A673 (cell line): Measurements from ENCODE around the gene AKR1C1. TPM values are rescaled to one million over a fixed set of nuclear protein-coding genes. Genes with fewer than 3 reads are reported as not detected.
"Not testable (repeated sequence)": the region's sequence is repeated elsewhere in the genome, so short reads cannot be mapped to it uniquely, and the experiment has no call there.

Source experiments
- BruUV-seq: library from RNA; stranded (reverse); fragments of 400-500 nt; replicated peaks from 2 replicates; lab custom pipeline; 2021; lab: Mats Ljungman, UMichigan
- CTCF ChIA-PET: fragments of 300-600 bp; sonication (Branson Sonifier 250); formaldehyde crosslinking; loops from one replicate; lab custom pipeline; 2022; ENCODE audit warnings: antibody characterized with exemption; lab: Charles Lee
- POLR2A ChIA-PET: fragments of 300-600 bp; sonication (Branson Sonifier 250); formaldehyde crosslinking; loops from one replicate; lab custom pipeline; 2022; ENCODE audit warnings: antibody characterized with exemption; ENCODE audit not compliant: low non-redundant PET; lab: Charles Lee
- DNase-seq: peaks from one replicate; pipeline ENCODE4 v3.0.0-alpha.2; 2015; ENCODE audit warnings: low spot score
- H3K27ac ChIP-seq: fragments of 200-600 bp; sonication (generic); 2 replicates; pipeline ENCODE4 v1.5.1; 2016; ENCODE audit warnings: mixed run types, low read depth, mild to moderate bottlenecking, mixed read lengths, antibody characterized with exemption, low read length; ENCODE audit not compliant: poor library complexity, severe bottlenecking
- H3K27me3 ChIP-seq: fragments of 200-600 bp; sonication (generic); replicated peaks from 2 replicates; pipeline ENCODE4 v1.6.1; 2017; ENCODE audit warnings: mixed run types, low read depth, mild to moderate bottlenecking, mixed read lengths, antibody characterized with exemption, low read length; ENCODE audit not compliant: insufficient read depth, poor library complexity
- H3K36me3 ChIP-seq: fragments of 200-600 bp; sonication (generic); 2 replicates; pipeline ENCODE4 v1.6.1; 2016; ENCODE audit warnings: mixed run types, mild to moderate bottlenecking, mixed read lengths, antibody characterized with exemption, low read length; ENCODE audit not compliant: insufficient read depth, poor library complexity, severe bottlenecking
- H3K4me1 ChIP-seq: fragments of 200-600 bp; sonication (generic); 2 replicates; pipeline ENCODE4 v1.6.1; 2017; ENCODE audit warnings: mixed run types, mild to moderate bottlenecking, mixed read lengths, antibody characterized with exemption, low read length; ENCODE audit not compliant: insufficient read depth, poor library complexity, severe bottlenecking
- H3K4me3 ChIP-seq: fragments of 200-600 bp; sonication (generic); 2 replicates; pipeline ENCODE4 v1.5.1; 2016; ENCODE audit warnings: low read depth, mixed run types, mild to moderate bottlenecking, mixed read lengths, low read length; ENCODE audit not compliant: poor library complexity, severe bottlenecking
- H3K9me3 ChIP-seq: fragments of 200-600 bp; sonication (generic); 2 replicates; pipeline ENCODE4 v1.6.1; 2016; ENCODE audit warnings: mixed run types, low read depth, mild to moderate bottlenecking, mixed read lengths, antibody characterized with exemption, low read length; ENCODE audit not compliant: poor library complexity, severe bottlenecking
- EZH2 ChIP-seq: fragments of 200-600 bp; sonication (generic); IDR thresholded peaks from 2 replicates; pipeline ENCODE4 v1.6.1; 2017; ENCODE audit warnings: borderline replicate concordance, low read depth, mild to moderate bottlenecking, mixed read lengths, antibody characterized with exemption, low read length; ENCODE audit not compliant: poor library complexity, severe bottlenecking
- intact Hi-C: fragments of 100-400 bp; cut with micrococcal nuclease; formaldehyde crosslinking; loops from one replicate; pipeline ENCODE4 v1.10.0; 2022; ENCODE audit not compliant: unreplicated experiment
- total RNA-seq: library from RNA; stranded (reverse); gene quantifications from 2 replicates; pipeline ENCODE4 v1.2.3, GENCODE V29; 2021
- TF ChIP-seq, protein P1 (sequence below): fragments of 300-800, 200-600 bp; sonication (generic); conservative IDR thresholded peaks from 2 replicates; pipeline ENCODE4 v1.5.1; 2017; ENCODE audit warnings: low read depth, mild to moderate bottlenecking, antibody characterized with exemption, low read length, moderate library complexity, mixed read lengths

AKR1C1 gene
- total RNA-seq, 1 experiment from 2014 or later = 9.8 TPM

DNA sequence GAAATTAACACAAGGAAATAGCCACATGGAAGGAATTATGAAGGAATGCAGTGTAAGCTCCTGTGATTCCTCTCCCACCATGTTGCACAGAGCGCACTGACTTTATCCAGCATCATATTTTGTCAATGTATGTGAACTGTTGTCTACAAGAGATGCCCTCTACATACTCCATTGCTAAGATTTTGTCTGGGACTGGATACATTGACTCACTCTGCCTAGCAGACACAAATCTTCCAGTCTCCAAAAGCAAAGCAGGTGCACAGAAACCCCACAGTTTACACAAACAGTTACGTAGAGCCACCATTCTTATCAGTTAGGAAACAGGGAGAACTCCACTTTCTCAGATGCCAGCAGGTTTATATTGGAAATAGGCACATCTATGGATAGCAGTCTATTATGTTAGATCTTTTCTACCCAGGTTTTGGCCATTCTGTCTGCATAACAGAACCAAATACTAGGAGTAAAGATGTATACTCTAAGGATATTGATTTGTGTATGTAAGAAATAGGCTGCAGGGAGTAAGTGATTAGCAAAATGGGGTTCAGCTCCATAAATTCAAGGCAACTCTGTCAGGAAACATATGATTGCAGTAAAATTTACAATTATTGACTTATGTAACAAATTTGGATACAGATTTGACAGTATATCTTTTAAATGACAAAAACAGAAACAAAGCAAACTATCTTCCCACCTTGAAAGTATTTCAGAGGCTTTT, 39.0 kb downstream of the AKR1C1 start:
- BruUV-seq = no TSS peak
- Histone ChIP-seq H3K27me3 (no peaks in the 10 kb centered on the region), H3K36me3 (no peaks in the 10 kb centered on the region), H3K4me3 (no peak overlapping the region), H3K27ac (no peak overlapping the region), H3K9me3 (no peaks in the 10 kb centered on the region), H3K4me1 (no peaks in the 10 kb centered on the region)
- POLR2A ChIA-PET = no interaction called here
- TF ChIP-seq, protein P1, sequence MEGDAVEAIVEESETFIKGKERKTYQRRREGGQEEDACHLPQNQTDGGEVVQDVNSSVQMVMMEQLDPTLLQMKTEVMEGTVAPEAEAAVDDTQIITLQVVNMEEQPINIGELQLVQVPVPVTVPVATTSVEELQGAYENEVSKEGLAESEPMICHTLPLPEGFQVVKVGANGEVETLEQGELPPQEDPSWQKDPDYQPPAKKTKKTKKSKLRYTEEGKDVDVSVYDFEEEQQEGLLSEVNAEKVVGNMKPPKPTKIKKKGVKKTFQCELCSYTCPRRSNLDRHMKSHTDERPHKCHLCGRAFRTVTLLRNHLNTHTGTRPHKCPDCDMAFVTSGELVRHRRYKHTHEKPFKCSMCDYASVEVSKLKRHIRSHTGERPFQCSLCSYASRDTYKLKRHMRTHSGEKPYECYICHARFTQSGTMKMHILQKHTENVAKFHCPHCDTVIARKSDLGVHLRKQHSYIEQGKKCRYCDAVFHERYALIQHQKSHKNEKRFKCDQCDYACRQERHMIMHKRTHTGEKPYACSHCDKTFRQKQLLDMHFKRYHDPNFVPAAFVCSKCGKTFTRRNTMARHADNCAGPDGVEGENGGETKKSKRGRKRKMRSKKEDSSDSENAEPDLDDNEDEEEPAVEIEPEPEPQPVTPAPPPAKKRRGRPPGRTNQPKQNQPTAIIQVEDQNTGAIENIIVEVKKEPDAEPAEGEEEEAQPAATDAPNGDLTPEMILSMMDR = no peak
- no peak for TF ChIP-seq EZH2
- DNase-seq = no peak
- intact Hi-C loops = no loop called here
- CTCF ChIA-PET = no interaction called here

DNA sequence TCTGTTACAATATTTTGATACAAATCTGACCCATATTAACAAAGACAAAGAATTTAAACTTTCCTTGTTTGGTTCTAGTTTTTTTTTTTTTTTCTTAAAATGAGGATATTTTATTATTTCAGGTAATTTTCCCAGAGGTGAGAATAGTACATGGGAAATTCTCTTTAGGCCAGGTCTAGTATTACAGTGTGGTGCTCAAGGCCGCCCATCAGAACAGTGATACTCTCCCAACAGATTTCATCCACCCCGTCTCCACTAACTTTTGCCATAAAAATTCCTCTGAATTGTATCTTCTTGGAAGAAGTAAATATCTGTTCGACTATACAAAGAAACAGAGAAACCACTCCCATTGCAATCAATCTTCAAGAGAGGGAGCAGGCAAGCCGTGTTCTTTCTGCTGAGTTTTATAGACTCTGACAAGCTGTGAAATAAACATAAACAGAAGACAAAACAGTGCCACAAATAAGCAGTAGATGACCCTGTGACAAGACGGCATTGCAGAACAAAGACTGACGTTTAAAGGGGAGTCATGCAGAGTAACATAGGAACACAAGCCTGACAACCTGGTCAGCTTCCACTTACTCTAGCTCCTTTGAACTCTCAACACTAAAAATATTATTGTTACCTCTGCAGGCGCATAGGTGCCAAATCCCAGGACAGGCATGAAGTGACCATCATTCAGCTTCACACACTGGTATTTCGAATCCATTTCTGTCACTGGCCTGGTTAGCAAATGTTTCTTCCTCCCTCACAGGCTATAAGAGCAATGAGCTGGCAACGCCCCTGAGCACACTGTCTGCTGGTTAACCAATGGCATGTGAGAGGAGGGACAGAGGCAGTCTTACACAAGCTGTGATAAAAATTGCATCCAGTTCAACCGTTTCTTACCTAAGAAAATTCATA, 40.2 kb downstream of the AKR1C1 start, which contains the start of gene AKR1C2:
AKR1C2 (minus strand) TSS at position 731 of the 903 bp plus-strand sequence; CDS start at position 709, 22 bp downstream.
- DNase-seq, CTCF ChIA-PET, H3K4me3 ChIP-seq: not testable (repeated sequence)

DNA sequence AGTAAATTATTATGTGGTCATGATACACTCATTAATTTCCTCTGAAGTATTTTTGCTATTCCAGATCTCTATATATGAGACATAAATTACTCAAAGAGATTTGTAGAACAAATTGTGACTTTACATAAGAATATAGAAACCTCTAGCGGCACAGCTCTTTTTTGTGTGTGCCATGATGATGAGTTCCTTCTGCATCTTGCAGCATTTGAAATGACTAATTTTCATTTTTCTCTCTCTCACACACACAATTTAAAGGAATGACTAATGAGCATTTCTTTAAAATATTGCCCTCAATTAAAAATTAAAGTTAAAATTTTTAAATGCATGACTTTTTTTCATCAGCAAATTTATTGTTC, 40.8 kb downstream of the AKR1C1 start:
- BruUV-seq, POLR2A ChIA-PET, CTCF ChIA-PET, H3K27ac ChIP-seq, H3K9me3 ChIP-seq, H3K27me3 ChIP-seq, H3K36me3 ChIP-seq, intact Hi-C loops, DNase-seq, H3K4me3 ChIP-seq, H3K4me1 ChIP-seq: not testable (repeated sequence)

More for the DNA sequence above, 40.2 kb downstream of the AKR1C1 start, which contains the start of gene AKR1C2:
- H3K4me1 ChIP-seq, intact Hi-C loops, POLR2A ChIA-PET, H3K27ac ChIP-seq, H3K27me3 ChIP-seq, H3K36me3 ChIP-seq, H3K9me3 ChIP-seq: not testable (repeated sequence)
- TSS peak; percentile 78 for BruUV-seq

DNA sequence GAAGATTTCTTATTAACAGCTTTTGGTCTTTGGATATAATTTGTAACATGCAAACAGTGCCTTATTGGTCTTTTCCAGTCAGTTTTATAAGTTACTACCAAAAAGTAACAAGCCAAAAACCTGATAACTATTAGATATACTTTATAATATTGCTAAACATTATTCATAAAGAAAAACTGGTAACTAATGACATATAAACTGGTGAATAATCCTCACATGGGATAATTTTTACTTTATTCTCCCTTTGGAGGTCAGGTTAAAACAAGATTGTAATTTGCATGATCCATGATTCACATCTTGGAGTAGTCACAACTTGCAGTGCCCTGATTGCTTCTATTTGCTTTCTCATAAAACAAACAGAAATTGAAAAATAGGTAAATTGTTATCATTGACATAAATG, 41.3 kb downstream of the AKR1C1 start:
- H3K4me1 ChIP-seq, H3K9me3 ChIP-seq, H3K27ac ChIP-seq, CTCF ChIA-PET, POLR2A ChIA-PET, intact Hi-C loops, DNase-seq, H3K27me3 ChIP-seq, H3K36me3 ChIP-seq, BruUV-seq, H3K4me3 ChIP-seq: not testable (repeated sequence)

DNA sequence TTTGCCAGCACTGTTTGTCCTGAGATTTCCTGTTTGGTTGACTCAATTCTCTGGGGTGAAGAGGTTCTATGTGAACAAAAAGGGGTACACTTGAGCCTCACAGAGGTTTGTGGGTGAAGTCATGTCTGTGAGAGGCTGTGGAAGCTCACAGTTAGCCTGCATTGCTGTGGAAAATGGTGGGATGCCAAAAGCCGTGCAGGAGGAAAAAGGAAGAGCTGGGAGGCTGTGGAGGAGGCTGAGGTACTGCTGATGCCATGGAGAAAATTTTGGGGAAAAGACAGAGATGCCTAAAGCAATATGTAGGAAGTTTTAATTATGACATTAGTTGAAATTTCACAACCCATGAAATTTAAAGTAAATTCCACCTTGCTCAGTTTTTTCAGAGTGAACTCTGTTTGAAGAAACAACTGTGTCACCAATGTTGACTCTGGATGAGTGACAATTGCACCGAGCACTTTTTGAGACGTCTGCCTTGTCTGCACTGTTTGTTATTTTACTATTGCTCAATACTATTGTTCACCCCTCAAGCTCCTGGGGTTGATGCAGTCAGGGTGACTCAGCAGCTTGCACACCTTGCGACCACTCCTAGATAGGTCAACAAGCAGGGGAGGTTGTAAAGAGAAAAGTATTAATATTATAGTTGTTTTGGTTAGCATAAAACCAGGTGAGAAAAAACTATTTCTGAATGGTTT, 45.8 kb downstream of the AKR1C1 start:
- intact Hi-C loops, BruUV-seq, CTCF ChIA-PET, H3K36me3 ChIP-seq, H3K4me3 ChIP-seq, DNase-seq, H3K27me3 ChIP-seq, POLR2A ChIA-PET, H3K9me3 ChIP-seq, H3K27ac ChIP-seq, H3K4me1 ChIP-seq: not testable (repeated sequence)

DNA sequence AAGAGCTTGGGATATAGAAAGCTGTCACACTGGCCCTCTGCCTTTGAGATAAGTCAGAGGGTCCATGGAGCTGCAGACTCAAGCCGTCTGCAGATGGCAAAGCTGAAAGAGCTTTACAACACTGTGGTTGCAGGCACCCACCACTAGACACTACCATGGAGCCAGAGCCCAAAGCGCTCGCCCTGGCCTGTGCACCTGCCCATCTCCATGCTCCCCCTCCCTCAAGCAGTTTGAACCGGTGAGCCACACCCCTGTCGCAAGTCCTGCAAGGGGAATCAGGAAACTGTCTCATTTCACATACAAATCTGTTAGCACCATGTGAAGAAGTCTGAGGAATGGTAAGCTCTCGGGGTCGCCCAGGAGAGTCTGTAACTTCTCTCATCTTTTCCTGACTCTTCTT, 46.8 kb downstream of the AKR1C1 start:
- DNase-seq, H3K4me1 ChIP-seq, intact Hi-C loops, H3K9me3 ChIP-seq, CTCF ChIA-PET, H3K27me3 ChIP-seq, BruUV-seq, H3K36me3 ChIP-seq, H3K27ac ChIP-seq, POLR2A ChIA-PET, H3K4me3 ChIP-seq: not testable (repeated sequence)
